ENCODE measurements around the gene S1PR3. TPM values are rescaled to one million over a fixed set of nuclear protein-coding genes. Genes with fewer than 3 reads are reported as not detected.

S1PR3 gene
- total and polyA plus RNA-seq, 2 donors (not counting 3 experiments of a cell fraction or from before 2014, with no cell fraction given) = 12.5 to 25.8 TPM

- no peaks in the 10 kb centered on the region for H3K9me1 ChIP-seq (replicated peaks; ENCODE audit: control insufficient read depth, extremely low read depth, insufficient read depth, low read length)
- H3K36me3 ChIP-seq (ENCODE audit: control insufficient read depth in 2 of 2, extremely low read depth in 1 of 2, insufficient read depth in 2 of 2, low read length in 2 of 2) = no peaks in the 10 kb centered on the region
- H3K79me2 ChIP-seq (ENCODE audit: control insufficient read depth, insufficient read depth, low read length) = no peaks in the 10 kb centered on the region
- intact Hi-C loops (cut with micrococcal nuclease) (no loop called here), dilution Hi-C loops (cut with MboI; ENCODE audit: extremely low pct_ligation_motif_present, low sequenced_read_pairs) (no loop called here)
- no peak overlapping the region for H3K9ac ChIP-seq (replicated peaks; ENCODE audit: extremely low read depth, insufficient read depth, low read length)
- ChIA-PET CTCF (interaction anchor here (0.9 to 2.0 kb wide), 2 partner anchors 15 to 267 kb away, joined by 4 to 17 read pairs; no protein-coding TSS in a partner anchor), POLR2A (no interaction called here)
- no peak for FAIRE-seq
- H3K4me2 ChIP-seq (ENCODE audit: insufficient read depth, low read length) = no peak overlapping the region
- peaks cover 0 to 2% of the 10 kb centered on the region in 2 experiments for H3K27me3 ChIP-seq (ENCODE audit: control insufficient read depth in 2 of 2, insufficient read depth in 2 of 2, low read length in 2 of 2)
- peaks cover 2% of the 10 kb centered on the region for H3K4me1 ChIP-seq (ENCODE audit: control insufficient read depth, extremely low read depth, insufficient read depth, low read length)
- TF ChIP-seq CTCF (IDR thresholded peaks at IDR 0.05; ENCODE audit: extremely low read depth in 1 of 2, insufficient read depth in 1 of 2, low read depth in 1 of 2, low read length in 2 of 2) (no peak), GATA2 (IDR thresholded peaks at IDR 0.05; ENCODE audit: insufficient read depth, insufficient read length, low read depth, low read length) (no peak), JUN (IDR thresholded peaks at IDR 0.05; ENCODE audit: borderline replicate concordance, insufficient read depth, insufficient read length, low read depth) (no peak), MAX (IDR thresholded peaks at IDR 0.05; ENCODE audit: insufficient read depth, insufficient read length) (no peak), MYC (IDR thresholded peaks at IDR 0.05; ENCODE audit: low read depth, low read length) (no peak), FOS (IDR thresholded peaks at IDR 0.05; ENCODE audit: borderline replicate concordance, insufficient read depth, low read length) (no peak), EZH2 (IDR thresholded peaks at IDR 0.05; ENCODE audit: borderline replicate concordance, low read depth, low read length, severe bottlenecking) (no peak), POLR2A (IDR thresholded peaks at IDR 0.05; ENCODE audit: low read depth, low read length) (no peak), POLR2AphosphoS5 (IDR thresholded peaks at IDR 0.05; ENCODE audit: insufficient read depth, low read depth, low read length) (no peak)
- BruUV-seq (replicated peaks) = no TSS peak
- H3K9me3 ChIP-seq (replicated peaks; ENCODE audit: control insufficient read depth, insufficient read depth, low read length) = no peaks in the 10 kb centered on the region
- H3K4me3 ChIP-seq (replicated peaks in 1 of 3; ENCODE audit: insufficient read depth in 1 of 3, low read depth in 1 of 3, low read length in 3 of 3) = no peak overlapping the region
- no peaks in the 10 kb centered on the region for H4K20me1 ChIP-seq (replicated peaks; ENCODE audit: control insufficient read depth, extremely low read depth, insufficient read depth, low read length)
- H2AFZ ChIP-seq (ENCODE audit: low read depth, low read length) = no peak overlapping the region
- H3K27ac ChIP-seq (ENCODE audit: insufficient read depth, low read depth, low read length) = no peak overlapping the region
- DNase-seq (ENCODE audit: low read depth, low spot score) = no peak
Measured at GRCh38 chr9:89011683-89012082, 20.4 kb downstream of the S1PR3 start.

Measured in endothelial cell of umbilical vein (primary cell).